GM12891 (cell line): ENCODE data around the gene PRKCE.

Experiments
- POLR2A ChIP-seq: IDR thresholded peaks from 2 replicates; pipeline ENCODE4 v1.6.1; 2011; ENCODE audit warnings: low read depth, low read length, control low read depth
- POLR2AphosphoS5 ChIP-seq: IDR thresholded peaks from 2 replicates; pipeline ENCODE4 v1.6.1; 2011; ENCODE audit warnings: low read depth, low read length, control low read depth
- SPI1 ChIP-seq: IDR thresholded peaks from 2 replicates; pipeline ENCODE4 v1.6.1; 2011; ENCODE audit warnings: low read depth, low read length, control low read depth

GRCh38 chr2:46025081-46025480, 373.6 kb downstream of the PRKCE start:
- TF ChIP-seq POLR2A (no peak), POLR2AphosphoS5 (no peak), SPI1 (no peak)
